NCI-H1436 (cell line): ENCODE data around the gene ZNF566.
A peak's percentile ranks its signal among the peaks of the same experiment; 100 is the strongest.

ENCODE experiments used
- DNase-seq: peaks from one replicate; lab custom pipeline; 2025; lab: John Stamatoyannopoulos, UW

The ZNF566 gene

GRCh38 chr19:36441339-36441738, 48.0 kb downstream of the ZNF566 start:
- no peak for DNase-seq

GRCh38 chr19:36436531-36436930, 52.8 kb downstream of the ZNF566 start:
- DNase-seq = no peak

- no peak for DNase-seq
Observed at GRCh38 chr19:36423925-36424324, 65.4 kb downstream of the ZNF566 start.

- no peak for DNase-seq
Observed at GRCh38 chr19:36421749-36422481, 67.4 kb downstream of the ZNF566 start.

GRCh38 chr19:36420961-36421748, 68.2 kb downstream of the ZNF566 start:
- DNase-seq = no peak

GRCh38 chr19:36418287-36419001, 70.9 kb downstream of the ZNF566 start, which contains the start of gene ZFP82:
TSS of gene ZFP82 (minus strand) at chr19:36418644. CDS start at chr19:36409789, 8,855 bp downstream.
- DNase-seq = peak; percentile 77

GRCh38 chr19:36417752-36418286, 71.5 kb downstream of the ZNF566 start:
- no peak for DNase-seq

- DNase-seq = no peak
Observed at GRCh38 chr19:36409841-36410240, 79.5 kb downstream of the ZNF566 start.

- no peak for DNase-seq
Observed at GRCh38 chr19:36408101-36408500, 81.3 kb downstream of the ZNF566 start.

GRCh38 chr19:36404498-36404897, 84.9 kb downstream of the ZNF566 start:
- no peak for DNase-seq

- DNase-seq = no peak
Observed at GRCh38 chr19:36401475-36401874, 87.9 kb downstream of the ZNF566 start.

- no peak for DNase-seq
Observed at GRCh38 chr19:36398571-36398970, 90.8 kb downstream of the ZNF566 start.
